K562 (cell line): Measurements from ENCODE around the gene EXOC4. TPM values are rescaled to one million over a fixed set of nuclear protein-coding genes. Genes with fewer than 3 reads are reported as not detected.

Experiments
- ATAC-seq: fragments of 200-7000 bp; cut with Tn5 transposase; 3 replicates; pipeline ENCODE4 v1.9.1; 2020; ENCODE audit warnings: moderate library complexity
- BruUV-seq: library from RNA; stranded (reverse); fragments of 400-500 nt; replicated peaks from 2 replicates; lab custom pipeline; 2021; lab: Mats Ljungman, UMichigan
- CTCF ChIA-PET: fragments of 300-600 bp; formaldehyde crosslinking; extraction: SDS; loops from one replicate; lab custom pipeline; 2021; ENCODE audit warnings: low intra/inter-chr PET ratio; lab: Yijun Ruan, JAX
- POLR2A ChIA-PET: fragments of 300-600, 350-650 bp; sonication (Branson Sonifier 250); formaldehyde crosslinking; extraction: SDS; loops from one replicate; lab custom pipeline; 2021; ENCODE audit warnings: antibody characterized with exemption, inconsistent platforms; lab: Yijun Ruan, JAX
- DNase-seq, 4 experiments: peaks; one replicate each; pipeline versions ENCODE4 v3.0.0 to v3.0.0-alpha.2; 2011 to 2018; ENCODE audit warnings: low spot score in 3 of 4, mixed read lengths in 3 of 4; ENCODE audit errors: extremely low read depth in 1 of 4
- FAIRE-seq: peaks from 2 replicates; lab custom pipeline; 2011; peaks lifted over from hg19 to GRCh38; lab: Jason Lieb, UNC
- H2AFZ ChIP-seq: 2 replicates; pipeline ENCODE4 v1.6.0; 2011; ENCODE audit warnings: low read depth, low read length, control low read depth, inconsistent platforms
- H3K27ac ChIP-seq: fragments of 200-600 bp; 3 replicates; pipeline ENCODE4 v1.8.0; 2011; ENCODE audit warnings: low read depth, mild to moderate bottlenecking, control low read depth, inconsistent platforms, low read length, moderate library complexity, mixed read lengths; ENCODE audit errors: extremely low read depth
- H3K27me3 ChIP-seq, 2 experiments: fragments of 300-600 bp in 1 of 2; 2 replicates in 1 of 2; 3 replicates in 1 of 2; pipeline versions ENCODE4 v1.6.0 to v1.8.0; 2011; ENCODE audit warnings: inconsistent platforms in 2 of 2, low read length in 2 of 2, mild to moderate bottlenecking in 1 of 2, mixed read lengths in 1 of 2, moderate library complexity in 1 of 2; ENCODE audit not compliant: control insufficient read depth in 2 of 2, insufficient read depth in 2 of 2
- H3K36me3 ChIP-seq: fragments of 300-600 bp; 3 replicates; pipeline ENCODE4 v1.8.0; 2011; ENCODE audit warnings: mild to moderate bottlenecking, low read length, inconsistent platforms; ENCODE audit not compliant: control insufficient read depth, insufficient read depth
- H3K4me1 ChIP-seq, 2 experiments: fragments of 200-600 bp in 1 of 2; replicated peaks in 1 of 2; 2 replicates in 1 of 2; 3 replicates in 1 of 2; pipeline versions ENCODE4 v1.5.1 to v1.8.0; 2011; ENCODE audit warnings: inconsistent platforms in 2 of 2, low read length in 2 of 2, mild to moderate bottlenecking in 1 of 2, mixed read lengths in 1 of 2, moderate library complexity in 1 of 2; ENCODE audit not compliant: control insufficient read depth in 2 of 2, insufficient read depth in 2 of 2
- H3K4me2 ChIP-seq: 2 replicates; pipeline ENCODE4 v1.6.1; 2011; ENCODE audit warnings: low read length, control low read depth, inconsistent platforms, mixed read lengths; ENCODE audit not compliant: insufficient read depth
- H3K4me3 ChIP-seq: fragments of 200-600 bp; sonication (generic), shearing (Covaris generic); 2 replicates; pipeline ENCODE4 v1.5.1; 2016; ENCODE audit warnings: control low read depth, inconsistent platforms
- H3K79me2 ChIP-seq: fragments of 200-600 bp; 3 replicates; pipeline ENCODE4 v1.8.0; 2011; ENCODE audit warnings: low read length, inconsistent platforms; ENCODE audit not compliant: control insufficient read depth, insufficient read depth
- H3K9ac ChIP-seq, 2 experiments: 2 replicates each; pipeline versions ENCODE4 v1.6.0 to v1.6.1; 2011; ENCODE audit warnings: low read depth in 2 of 2, low read length in 2 of 2, control low read depth in 1 of 2, inconsistent platforms in 1 of 2, mild to moderate bottlenecking in 1 of 2, mixed read lengths in 1 of 2; ENCODE audit not compliant: insufficient read depth in 1 of 2
- H3K9me1 ChIP-seq: one replicate; pipeline ENCODE4 v1.6.0; 2011; ENCODE audit warnings: inconsistent platforms, mild to moderate bottlenecking, low read length, moderate library complexity; ENCODE audit not compliant: control insufficient read depth, insufficient read depth
- H3K9me3 ChIP-seq: replicated peaks from 2 replicates; pipeline ENCODE4 v1.5.1; 2011; ENCODE audit warnings: low read depth, low read length, inconsistent platforms; ENCODE audit not compliant: control insufficient read depth, insufficient read depth
- H4K20me1 ChIP-seq: replicated peaks from 2 replicates; pipeline ENCODE4 v1.6.1; 2011; ENCODE audit warnings: low read length, inconsistent platforms, mixed read lengths; ENCODE audit not compliant: control insufficient read depth, insufficient read depth
- ATF3 ChIP-seq, 2 experiments: fragments of 450-650 bp in 1 of 2; sonication (generic) in 1 of 2; formaldehyde crosslinking in 1 of 2; IDR thresholded peaks in 1 of 2; conservative IDR thresholded peaks in 1 of 2; 2 replicates each; pipeline versions ENCODE4 v1.6.1 to v1.8.1; 2016 to 2023; ENCODE audit warnings: mild to moderate bottlenecking in 2 of 2, moderate library complexity in 2 of 2, inconsistent platforms in 1 of 2, missing genetic modification reagents in 1 of 2
- HMG20B ChIP-seq: fragments of 250-450 bp; sonication (Bioruptor Pico); IDR thresholded peaks from 2 replicates; pipeline ENCODE4 v1.5.0; 2021; ENCODE audit warnings: mild to moderate bottlenecking
- HNRNPL ChIP-seq: fragments of 200-400 bp; formaldehyde crosslinking; IDR thresholded peaks from 2 replicates; pipeline ENCODE4 v1.6.1; 2017; ENCODE audit warnings: low read depth, mild to moderate bottlenecking, low read length
- MED1 ChIP-seq: sonication (generic); formaldehyde crosslinking; IDR thresholded peaks from 2 replicates; pipeline ENCODE4 v1.8.1; 2023; ENCODE audit warnings: missing genetic modification reagents, borderline replicate concordance
- NCOA6 ChIP-seq: fragments of 450-650 bp; IDR thresholded peaks from 2 replicates; pipeline ENCODE4 v1.6.1; 2017; ENCODE audit warnings: mild to moderate bottlenecking
- NEUROD1 ChIP-seq: fragments of 150-350 bp; IDR thresholded peaks from 2 replicates; pipeline ENCODE4 v1.6.1; 2014; ENCODE audit warnings: borderline replicate concordance, low read length, low read depth; ENCODE audit not compliant: partially characterized antibody
- PRPF4 ChIP-seq: fragments of 200-400 bp; formaldehyde crosslinking; IDR thresholded peaks from one replicate; pipeline ENCODE4 v1.6.1; 2017; ENCODE audit warnings: low read length, low read depth, mild to moderate bottlenecking; ENCODE audit not compliant: insufficient read depth, poor library complexity, severe bottlenecking
- SLC30A9 ChIP-seq: fragments of 250-450 bp; sonication (Bioruptor Pico); IDR thresholded peaks from 2 replicates; pipeline ENCODE4 v1.8.0; 2022; ENCODE audit warnings: mild to moderate bottlenecking, moderate library complexity
- ZBTB40 ChIP-seq, 2 experiments: fragments of 450-650 bp in 1 of 2; sonication (generic) in 1 of 2; formaldehyde crosslinking in 1 of 2; IDR thresholded peaks; 2 replicates each; pipeline versions ENCODE4 v1.7.1 to v1.9.0; 2016 to 2022; ENCODE audit warnings: inconsistent platforms in 1 of 2, mild to moderate bottlenecking in 1 of 2, missing genetic modification reagents in 1 of 2
- ZNF143 ChIP-seq: sonication (generic); formaldehyde crosslinking; IDR thresholded peaks from 2 replicates; pipeline ENCODE4 v1.9.0; 2022; ENCODE audit warnings: mild to moderate bottlenecking, missing genetic modification reagents
- ZNF311 ChIP-seq: fragments of 250-450 bp; sonication (Bioruptor Pico); IDR thresholded peaks from 2 replicates; pipeline ENCODE4 v1.4.0; 2020; ENCODE audit warnings: mild to moderate bottlenecking, moderate library complexity
- ZNF79 ChIP-seq: fragments of 250-450 bp; sonication (Bioruptor Pico); IDR thresholded peaks from 2 replicates; pipeline ENCODE4 v1.4.0; 2020; ENCODE audit warnings: low read depth, mild to moderate bottlenecking, moderate library complexity
- WGBS: fragments of 100-300 bp; shearing (Covaris generic); methylation state at CpG from one replicate; pipeline ENCODE4 v1.1.6; 2016; ENCODE audit warnings: low coverage, mixed read lengths; ENCODE audit not compliant: insufficient coverage; ENCODE audit errors: missing lambda C conversion rate; 5-methylcytosine and 5-hydroxymethylcytosine counted together
- in situ Hi-C: fragments of 300-500 bp; cut with MboI; formaldehyde crosslinking; loops from 4 replicates; pipeline ENCODE4 v1.15.0; 2018; ENCODE audit warnings: inconsistent platforms, mixed read lengths
- intact Hi-C: fragments of 100-400 bp; cut with micrococcal nuclease; formaldehyde crosslinking; loops from 2 replicates; pipeline ENCODE4 v1.14.2; 2022
- polyA plus RNA-seq, 8 experiments: library from polyadenylated mRNA; depleted of rRNA in 4 of 8; stranded (reverse) in 5 of 8; unstranded in 3 of 8; fragments of >200 nt; fragmentation: Nextera tagmentation in 2 of 8; fragmentation: Illumina TruSeq in 1 of 8; extraction: Ambion mirVana in 2 of 8; extraction: Trizol in 1 of 8; gene quantifications; 2 replicates each; pipeline versions ENCODE4 v1.2.1 to v1.2.3, GENCODE V29; 2011 to 2014; ENCODE audit warnings: inconsistent platforms in 1 of 8, missing spikeins in 1 of 8
- total RNA-seq, 7 experiments: library from RNA; depleted of rRNA in 6 of 7; stranded (reverse); fragments of >200 nt in 6 of 7; fragmentation: Illumina TruSeq in 2 of 7; extraction: Trizol in 2 of 7; gene quantifications; 2 replicates each; pipeline versions ENCODE4 v1.2.1 to v1.2.3, GENCODE V29; 2011 to 2021; ENCODE audit warnings: low replicate concordance in 1 of 7

EXOC4 gene
- total and polyA plus RNA-seq, 9 of the 15 experiments (the other 6 are each of a cell fraction or from before 2014, with no cell fraction given): 18.5 to 73.1 (median 46.6) TPM

- 63% methylated on average over 4 of the region's 4 CpGs for WGBS
- no peak overlapping the region for H3K27ac ChIP-seq
- DNase-seq (no peak), ATAC-seq (no peak), FAIRE-seq (no peak)
- H3K9me1 ChIP-seq: no peaks in the 10 kb centered on the region
- H3K9ac ChIP-seq: no peak overlapping the region
- ChIA-PET CTCF (no interaction called here), POLR2A (no interaction called here)
- no peaks in the 10 kb centered on the region for H3K4me1 ChIP-seq
- no peak overlapping the region for H3K4me3 ChIP-seq
- H3K36me3 ChIP-seq: no peaks in the 10 kb centered on the region
- no peak overlapping the region for H3K4me2 ChIP-seq
- H2AFZ ChIP-seq: no peak overlapping the region
- intact Hi-C loops: no loop called here
- H3K27me3 ChIP-seq: no peaks in the 10 kb centered on the region
- BruUV-seq: no TSS peak
- in situ Hi-C loops: no loop called here
- H4K20me1 ChIP-seq: no peaks in the 10 kb centered on the region
- no peaks in the 10 kb centered on the region for H3K9me3 ChIP-seq
- no peaks in the 10 kb centered on the region for H3K79me2 ChIP-seq
- TF ChIP-seq NEUROD1 (no peak), NCOA6 (no peak), HMG20B (CRISPR knock-in tag) (no peak), MED1 (CRISPR knock-in tag) (no peak), ZNF79 (CRISPR knock-in tag) (no peak), SLC30A9 (CRISPR knock-in tag) (no peak), ZBTB40 (IDR thresholded peaks at IDR 0.05) (no peak), ZBTB40 (CRISPR knock-in tag; IDR thresholded peaks at IDR 0.05) (no peak), ZNF143 (CRISPR knock-in tag) (no peak), ZNF311 (no peak), ATF3 (IDR thresholded peaks at IDR 0.05) (no peak), ATF3 (CRISPR knock-in tag; conservative IDR thresholded peaks at IDR 0.05) (no peak), HNRNPL (no peak), PRPF4 (no peak)
Measured at GRCh38 chr7:133777701-133778100, 524.8 kb downstream of the EXOC4 start.
